Ramos (cell line): ENCODE measurements around the gene GSTA3.
"Not testable (repeated sequence)": the region's sequence is repeated elsewhere in the genome, so short reads cannot be mapped to it uniquely, and the experiment has no call there.

Experiments
- in situ Hi-C: fragments of 300-500 bp; cut with MboI; formaldehyde crosslinking; loops from one replicate; pipeline ENCODE4 v1.14.3; 2022; ENCODE audit warnings: low sequenced_read_pairs; ENCODE audit not compliant: unreplicated experiment

GSTA3 gene

DNA sequence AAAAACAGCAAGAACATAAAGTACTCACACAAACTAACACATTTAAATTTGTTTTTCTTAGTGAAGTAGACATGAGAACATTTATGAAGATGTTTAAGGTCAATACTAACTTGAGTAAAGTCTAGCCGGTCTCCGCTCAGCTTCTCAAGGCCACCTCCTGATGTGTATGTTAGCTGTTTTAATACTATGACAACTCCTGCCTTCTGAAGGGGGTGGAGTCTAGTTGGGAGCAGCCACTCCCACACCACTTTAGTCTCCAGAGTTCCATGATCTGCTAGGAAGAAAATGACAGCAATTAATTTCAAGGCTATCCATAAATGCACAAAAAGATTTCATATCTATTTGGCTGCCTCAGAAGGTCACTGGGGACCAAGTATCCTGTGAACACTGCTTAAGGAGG lies at the start of gene GSTA3:
Gene GSTA3, minus strand, starts transcription at position 168 of the 400 bp plus-strand sequence. CDS start 3,864 bp downstream, outside the sequence.
- in situ Hi-C loops, result no loop called here

DNA sequence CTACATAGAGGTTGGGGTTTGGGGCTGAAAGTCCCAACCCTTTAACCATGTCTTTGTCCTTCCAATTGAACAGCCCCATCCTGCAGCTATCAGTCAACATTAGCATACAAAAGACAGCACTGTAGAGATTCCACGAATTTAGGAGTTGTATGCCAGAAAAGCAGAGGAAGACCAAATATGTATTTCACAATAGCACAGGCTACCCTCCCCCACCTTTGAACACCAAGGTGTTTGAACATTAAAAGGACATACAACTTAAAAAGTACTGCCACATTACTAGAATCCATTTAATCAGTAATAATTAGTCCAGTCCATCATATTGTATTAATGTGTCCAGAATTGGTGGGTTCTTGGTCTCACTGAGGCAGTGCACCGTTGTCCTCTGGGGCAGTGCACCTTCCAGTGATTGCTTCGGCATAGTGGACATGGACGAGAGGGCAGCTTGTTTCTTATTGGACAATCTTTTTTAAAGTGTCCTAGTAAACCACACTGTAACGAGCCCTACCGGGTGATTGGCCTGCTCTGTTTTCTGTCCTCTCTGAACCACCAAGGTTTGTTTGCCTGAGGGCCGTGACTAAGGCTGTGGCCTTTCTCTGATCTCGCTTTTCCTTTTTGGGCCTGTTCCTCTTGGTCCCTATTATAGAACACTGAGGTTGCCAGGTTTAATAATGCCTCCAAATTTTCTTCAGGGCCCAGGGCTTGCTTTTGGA lies 49.2 kb upstream of the GSTA3 start:
- in situ Hi-C loops, result no loop called here

DNA sequence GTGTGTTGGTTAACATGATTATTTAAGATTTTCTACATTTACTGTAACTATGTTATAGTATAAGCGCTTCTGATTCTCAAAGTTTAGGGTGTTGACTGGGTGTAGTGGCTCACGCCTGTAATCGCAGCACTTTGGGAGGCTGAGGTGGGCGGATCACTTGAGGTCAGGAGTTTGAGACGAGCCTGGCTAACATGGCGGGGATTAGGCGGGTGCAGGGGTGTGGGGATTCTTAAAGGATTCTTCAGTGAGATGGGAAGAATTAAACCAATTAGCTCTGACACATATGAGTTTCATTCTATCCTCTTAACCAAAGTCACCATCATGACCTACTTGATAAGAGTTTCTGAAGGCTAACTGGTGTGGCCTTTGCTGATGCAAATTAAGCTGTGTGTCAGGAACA lies 46.4 kb upstream of the GSTA3 start:
- in situ Hi-C loops, result no loop called here

DNA sequence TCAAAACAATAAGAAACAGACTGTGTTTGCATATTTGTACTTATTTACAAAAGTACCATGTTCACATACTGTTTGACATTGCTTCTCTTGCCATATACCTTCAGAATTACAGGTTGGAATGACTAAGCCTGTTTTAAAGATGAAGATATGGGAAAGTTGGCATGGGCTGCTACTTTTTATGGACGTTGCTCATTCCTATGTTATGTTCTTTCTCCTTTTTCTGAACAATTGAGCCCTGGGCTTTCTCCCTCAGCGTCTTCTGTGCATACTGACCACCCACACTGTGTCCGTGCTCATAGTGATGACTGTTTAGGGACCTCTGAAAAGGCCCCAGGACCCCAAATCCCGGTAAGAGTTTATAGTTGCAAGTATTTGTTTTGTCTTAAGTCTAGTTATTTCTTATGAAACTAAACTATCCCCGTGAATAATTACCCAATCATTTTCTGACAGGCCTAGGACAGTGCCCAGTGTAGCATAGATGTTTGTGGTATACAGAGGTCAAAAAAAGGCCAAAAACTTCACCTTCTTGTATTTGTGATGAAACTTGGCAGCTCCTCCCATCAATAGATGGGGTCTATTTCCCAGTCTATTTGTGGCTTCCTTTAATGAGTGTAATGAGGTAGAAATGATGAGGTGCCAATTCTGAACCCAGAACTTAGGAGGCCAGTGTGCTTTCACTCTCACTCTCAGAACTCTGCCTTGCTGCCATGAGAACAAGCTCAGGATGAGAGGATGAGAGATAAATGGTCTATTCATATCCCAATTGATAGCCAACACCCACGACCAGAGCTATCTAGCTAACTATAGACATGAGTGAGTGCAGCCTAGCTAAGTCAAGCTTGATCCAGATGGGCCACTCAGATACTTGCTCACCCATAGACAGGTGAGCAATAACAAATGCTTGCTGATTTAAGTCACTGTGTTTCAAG lies 44.7 kb upstream of the GSTA3 start:
- in situ Hi-C loops, result no loop called here

DNA sequence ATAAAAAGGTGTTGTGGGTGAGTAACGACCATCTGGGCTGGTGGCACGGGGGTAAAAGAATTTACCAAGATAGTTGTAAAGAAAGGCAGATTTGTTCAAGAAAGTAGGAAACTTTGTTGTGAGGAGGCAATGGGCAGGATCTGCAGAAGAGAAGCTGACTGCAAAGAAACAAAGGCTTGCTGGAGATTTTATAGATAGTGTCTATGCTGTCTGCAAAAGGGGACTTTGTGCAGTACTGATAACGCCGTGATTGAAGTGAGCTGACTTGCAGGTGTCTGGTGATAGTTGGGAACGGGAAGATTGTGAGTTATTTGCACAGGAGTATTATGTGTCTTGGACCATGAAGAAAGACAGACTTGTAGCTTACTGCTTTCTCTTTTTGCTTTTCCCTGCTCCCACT lies 36.8 kb upstream of the GSTA3 start:
- in situ Hi-C loops, result no loop called here

DNA sequence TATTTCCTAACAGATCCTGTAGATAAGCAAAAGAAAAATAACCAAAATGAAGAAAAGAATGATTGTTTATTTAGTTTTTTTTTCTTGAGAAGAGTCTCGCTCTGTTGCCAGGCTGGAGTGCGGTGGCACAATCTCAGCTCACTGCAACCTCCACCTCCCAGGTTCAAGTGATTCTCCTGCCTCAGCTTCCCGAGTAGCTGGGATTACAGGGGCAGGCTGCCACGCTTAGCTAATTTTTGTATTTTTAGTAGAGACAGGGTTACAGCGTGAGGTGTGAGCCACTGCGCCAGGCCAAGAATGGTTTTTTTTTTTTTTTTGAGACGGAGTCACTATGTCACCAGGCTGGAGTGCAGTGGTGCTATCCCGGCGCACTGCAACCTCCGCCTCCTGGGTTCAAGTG lies 33.3 kb upstream of the GSTA3 start:
- in situ Hi-C loops, result not testable (repeated sequence)

DNA sequence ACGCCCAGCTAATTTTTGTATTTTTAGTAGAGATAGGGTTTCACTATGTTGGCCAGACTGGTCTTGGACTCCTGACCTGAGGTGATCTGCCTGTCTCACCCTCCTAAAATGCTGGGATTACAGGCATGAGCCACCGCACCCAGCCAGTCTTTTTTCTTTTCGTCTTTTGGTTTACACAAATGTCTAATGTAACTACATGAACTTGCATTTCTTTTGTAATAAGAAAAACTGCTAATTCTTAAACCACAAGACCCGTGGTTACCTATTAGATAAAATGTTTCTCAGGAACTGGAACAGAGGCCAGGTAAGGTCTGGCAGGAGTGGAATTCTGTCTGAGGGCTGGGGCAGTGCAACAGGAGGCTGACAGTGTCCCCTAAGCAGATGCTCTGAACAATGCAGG lies 32.7 kb upstream of the GSTA3 start:
- in situ Hi-C loops, result no loop called here

DNA sequence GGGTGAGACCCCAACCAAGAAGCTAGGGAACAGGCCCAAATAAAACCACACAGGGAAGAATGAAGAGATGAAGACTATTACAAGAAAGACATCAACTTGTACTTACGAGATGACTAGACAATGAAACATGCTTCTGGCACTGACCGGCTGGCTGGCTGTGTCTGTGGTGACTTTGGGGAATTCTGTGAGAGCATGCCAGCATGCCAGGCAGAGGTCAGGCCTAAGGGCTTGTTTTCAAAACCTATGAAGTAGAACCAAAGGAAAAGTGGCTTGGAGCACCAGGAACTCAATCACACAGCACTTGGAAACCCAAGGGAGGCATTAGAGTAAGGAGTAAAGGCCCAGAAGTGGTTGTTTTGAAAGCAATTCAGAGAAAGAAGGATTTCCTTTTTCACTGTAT lies 28.4 kb upstream of the GSTA3 start:
- in situ Hi-C loops, result no loop called here

DNA sequence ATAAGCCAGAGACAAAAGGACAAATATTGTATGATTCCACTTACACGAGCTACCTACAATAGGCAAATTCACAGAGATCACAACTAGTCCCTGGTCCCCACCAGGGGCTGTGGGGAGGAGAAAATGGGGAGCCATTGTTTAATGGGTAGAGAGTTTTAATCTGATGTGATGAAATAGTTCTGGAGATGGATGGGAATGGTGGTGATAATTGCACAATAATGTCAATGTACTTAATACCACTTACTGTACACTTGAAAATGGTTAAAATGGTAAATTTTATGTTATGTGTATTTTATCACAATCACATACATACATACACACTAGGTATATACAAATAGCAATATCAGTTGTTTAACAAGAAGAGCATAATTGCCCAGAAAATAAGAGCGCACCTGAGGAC lies 24.3 kb upstream of the GSTA3 start:
- in situ Hi-C loops, result no loop called here

DNA sequence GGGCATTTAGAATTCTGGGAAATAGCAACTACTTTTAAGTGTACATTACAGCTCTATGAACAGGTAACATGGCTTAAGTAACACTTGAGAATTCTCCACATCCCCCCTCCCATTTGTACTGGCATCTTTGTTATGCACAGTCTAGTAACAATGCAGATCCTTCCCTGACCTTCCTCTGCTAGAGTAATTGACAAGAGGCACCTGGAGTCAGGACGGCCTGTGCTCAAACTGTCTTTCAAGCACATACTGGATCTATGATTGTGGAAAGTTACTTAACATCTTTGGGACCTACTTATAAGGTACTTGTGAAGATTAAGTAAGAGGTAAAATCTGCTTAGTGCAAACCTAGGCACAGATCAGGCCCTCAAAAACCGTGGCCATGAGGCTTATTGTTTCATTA lies 21.9 kb upstream of the GSTA3 start:
- in situ Hi-C loops, result no loop called here

DNA sequence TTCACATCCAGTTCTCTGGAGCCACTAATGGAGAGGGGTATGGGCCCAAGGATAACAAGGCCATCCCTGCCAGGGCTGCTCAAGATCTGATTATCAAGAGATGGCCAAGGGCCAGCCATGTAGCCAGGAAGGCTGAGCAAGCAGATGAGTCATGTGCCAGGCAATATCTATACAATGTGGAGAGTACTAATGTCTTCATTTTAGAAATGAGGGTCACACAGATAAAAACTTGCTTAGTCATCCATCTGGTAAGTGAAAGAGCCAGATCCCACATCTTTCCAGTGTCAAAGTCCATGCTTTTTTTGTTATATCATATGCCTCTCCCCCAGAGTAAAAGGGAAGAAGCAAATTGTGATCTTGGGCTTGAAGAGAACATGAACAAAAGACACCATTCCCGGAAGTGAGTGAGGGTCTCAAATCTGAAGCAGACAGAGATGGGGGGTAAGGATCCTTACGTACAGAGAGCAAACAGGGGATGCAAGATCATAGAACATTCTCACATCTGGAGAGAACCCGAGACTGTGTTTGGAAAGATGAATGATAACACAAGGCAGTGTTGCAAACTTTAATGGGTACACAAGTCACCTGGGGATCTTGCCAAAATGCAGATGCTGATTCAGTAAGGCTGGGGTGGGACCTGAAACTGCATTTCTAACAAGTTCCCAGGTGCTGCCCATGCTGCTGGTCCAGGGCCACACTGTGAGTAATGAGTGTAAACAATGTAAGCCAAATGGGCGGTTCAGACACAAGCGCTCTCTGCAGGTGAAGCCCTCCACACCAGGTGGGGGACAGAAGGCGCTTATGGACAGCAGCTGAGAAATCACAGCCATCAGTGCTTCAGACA lies 20.0 kb upstream of the GSTA3 start:
- in situ Hi-C loops, result no loop called here

DNA sequence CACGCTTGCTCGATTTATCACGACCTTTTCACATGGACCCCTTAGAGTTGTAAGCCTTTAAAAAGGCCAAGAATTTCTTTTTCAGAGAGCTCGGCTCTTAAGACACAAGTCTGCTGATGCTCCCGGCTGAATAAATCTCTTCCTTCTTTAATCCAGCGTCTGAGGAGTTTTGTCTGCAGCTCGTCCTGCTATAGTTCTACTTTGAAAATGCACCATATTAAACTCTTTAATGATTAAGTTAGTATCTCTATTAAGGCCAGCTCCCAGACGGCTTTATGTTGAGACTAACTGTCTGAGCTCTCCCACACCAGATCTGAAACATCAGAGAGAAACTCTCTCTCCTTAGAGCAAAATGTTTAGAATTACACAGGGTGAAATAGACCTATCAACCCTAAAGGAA lies 18.0 kb upstream of the GSTA3 start:
- in situ Hi-C loops, result no loop called here

DNA sequence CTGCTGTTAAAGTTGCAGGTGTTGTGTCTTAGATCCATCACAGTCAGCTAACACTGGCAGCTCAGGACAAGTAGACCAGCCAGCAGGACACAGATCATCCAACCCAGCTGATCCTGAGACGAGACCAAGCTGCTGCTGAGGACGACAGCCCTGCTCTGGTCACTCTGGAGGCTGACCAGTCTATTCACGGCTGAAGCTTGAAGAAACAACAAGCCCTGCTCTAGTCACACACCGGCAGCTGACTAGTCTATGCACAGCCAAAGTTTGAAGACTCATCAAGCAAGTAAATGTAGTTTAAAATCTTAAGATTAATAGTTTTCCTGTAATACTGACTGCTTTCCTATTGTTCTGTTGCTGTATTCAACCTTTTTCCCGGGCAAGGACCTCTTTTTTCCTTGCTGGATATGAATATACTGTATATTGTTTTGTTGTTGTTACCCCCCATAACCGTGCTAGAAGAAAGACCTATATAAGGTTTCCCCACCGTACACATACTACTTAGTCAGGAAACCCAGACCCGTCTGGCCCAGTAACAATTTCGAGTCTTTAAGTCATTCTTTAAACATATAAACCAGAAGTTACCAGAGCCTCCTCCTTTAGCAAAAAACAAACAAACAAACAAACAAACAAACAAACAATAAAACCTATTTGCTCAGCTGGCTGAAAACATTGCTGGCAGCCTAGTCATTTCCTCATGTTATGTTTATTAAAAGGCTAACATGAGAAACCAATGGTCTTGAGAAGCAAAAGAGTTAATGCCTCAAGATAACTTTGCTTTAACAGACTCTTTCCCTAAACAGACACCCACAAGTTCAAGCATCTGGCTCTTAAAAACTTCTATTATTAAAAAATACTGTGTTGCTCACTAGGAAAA lies 16.7 kb upstream of the GSTA3 start:
- in situ Hi-C loops, result no loop called here

DNA sequence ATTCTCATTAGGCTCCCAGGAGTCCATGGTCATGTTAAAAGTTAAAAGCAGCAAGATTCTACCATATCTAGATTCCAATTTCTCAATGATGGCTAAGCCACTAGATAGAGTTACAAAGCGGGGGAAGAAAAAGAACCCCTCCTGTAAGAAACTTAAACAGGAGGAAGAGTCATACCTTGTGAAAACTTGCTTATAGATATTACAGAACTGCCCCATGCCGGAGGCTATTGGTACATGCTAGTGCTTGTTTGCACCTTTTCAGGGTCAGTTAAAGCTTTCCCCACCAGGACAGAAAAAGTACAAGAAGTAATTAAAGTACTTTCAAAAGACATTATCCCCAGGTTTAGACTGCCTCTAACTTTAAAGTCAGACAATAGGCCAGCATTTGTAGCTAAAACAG lies 15.5 kb upstream of the GSTA3 start:
- in situ Hi-C loops, result no loop called here

DNA sequence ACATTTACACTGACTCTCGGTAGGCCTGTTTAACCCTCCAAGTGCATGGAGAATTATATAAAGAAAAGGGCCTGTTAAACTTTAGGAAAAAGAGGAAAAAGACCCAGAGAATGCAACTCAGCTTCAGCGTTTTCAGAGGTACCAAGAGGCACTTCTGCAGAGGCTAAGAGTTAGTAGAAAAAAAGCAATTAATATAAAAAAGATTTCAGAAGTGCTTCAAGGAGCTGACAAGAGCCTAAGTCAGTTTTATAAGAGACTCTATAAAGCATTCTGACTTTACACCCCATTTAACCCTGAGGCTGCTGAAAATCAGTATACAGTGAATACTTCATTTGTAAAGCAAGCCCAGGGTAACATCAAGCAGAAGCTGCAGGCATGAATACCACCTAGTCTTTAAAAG lies 14.2 kb upstream of the GSTA3 start:
- in situ Hi-C loops, result not testable (repeated sequence)

DNA sequence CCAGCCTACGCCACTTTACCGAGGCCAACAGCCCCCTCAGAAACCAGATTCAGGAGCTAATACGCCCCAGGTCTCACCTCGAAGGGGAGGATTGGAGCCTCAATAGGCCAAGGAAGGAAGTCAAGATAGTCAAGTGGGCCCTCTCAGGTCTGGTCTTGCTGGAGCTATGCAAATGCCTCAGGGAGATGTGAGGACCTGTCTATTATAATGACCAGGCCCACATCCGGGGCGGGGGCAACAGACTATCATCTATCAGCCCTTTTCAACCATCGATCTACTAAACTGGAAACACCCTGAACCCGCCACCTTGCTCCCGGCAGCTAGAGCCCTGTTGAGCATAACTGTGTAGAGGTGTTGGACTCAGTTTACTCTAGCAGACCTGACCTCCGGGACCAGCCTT lies 12.7 kb upstream of the GSTA3 start:
- in situ Hi-C loops, result no loop called here

DNA sequence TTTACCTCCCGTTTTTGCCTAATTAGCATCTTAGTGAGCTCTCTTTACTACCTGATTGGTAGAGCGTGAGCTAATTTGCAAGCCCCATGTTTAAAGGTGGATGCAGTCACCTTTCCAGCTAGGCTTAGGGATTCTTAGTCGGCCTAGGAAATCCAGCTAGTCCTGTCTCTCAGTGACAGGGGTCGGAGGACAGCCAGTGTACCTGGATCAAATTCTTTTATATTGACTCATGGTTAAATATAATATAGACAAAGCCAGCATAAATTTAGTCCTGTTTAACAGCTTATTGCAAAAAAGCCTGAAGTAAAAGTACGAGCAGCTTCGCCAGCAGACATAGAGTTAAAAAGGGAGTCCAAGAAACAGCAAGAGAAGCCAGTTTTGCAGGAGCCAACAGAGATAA lies 12.2 kb upstream of the GSTA3 start:
- in situ Hi-C loops, result no loop called here

DNA sequence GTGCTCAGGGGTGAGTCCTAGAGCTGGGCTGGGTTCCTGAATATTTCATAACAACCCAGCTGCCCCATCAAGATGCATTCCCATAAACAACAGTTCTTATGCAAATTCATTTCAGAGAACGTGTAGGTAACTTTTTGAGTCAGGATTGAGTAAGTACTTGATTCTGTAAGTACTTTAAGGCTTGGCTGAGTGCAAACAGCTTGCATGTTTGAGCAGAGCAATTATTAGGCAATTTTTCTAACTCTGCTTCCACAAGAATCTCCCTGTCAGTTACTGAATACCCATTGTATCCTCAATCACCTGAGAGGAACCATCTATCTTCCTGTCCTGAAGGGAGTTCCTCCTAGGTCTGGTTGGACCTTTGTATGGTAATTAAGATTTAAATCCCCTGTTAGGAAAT lies 10.0 kb upstream of the GSTA3 start:
- in situ Hi-C loops, result not testable (repeated sequence)

DNA sequence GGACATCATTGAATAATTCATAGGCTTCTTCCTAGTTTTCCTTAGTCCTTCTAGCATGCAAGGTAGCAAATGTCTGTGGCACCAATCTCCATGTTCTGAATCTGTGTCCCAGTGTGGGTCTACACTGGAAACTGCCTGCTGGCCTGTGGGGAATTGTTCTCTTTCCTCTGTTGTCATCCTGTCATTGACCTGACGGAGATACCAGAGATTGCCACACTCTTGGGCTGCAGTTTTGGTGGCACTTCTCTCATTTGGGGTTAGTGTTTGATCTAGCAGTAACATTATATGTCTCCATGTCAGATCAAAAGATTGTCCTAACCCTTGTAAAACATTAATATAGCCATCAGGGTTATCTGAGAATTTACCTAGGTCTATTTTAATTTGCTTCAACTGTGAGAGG lies 9.3 kb upstream of the GSTA3 start:
- in situ Hi-C loops, result not testable (repeated sequence)
